OCI-LY3 (cell line): ENCODE results near the gene PPIL1.

Source experiments
- H2AFZ ChIP-seq: fragments of 200-600, 300-600 bp; shearing (Covaris generic); 2 replicates; pipeline ENCODE4 v1.6.0; 2014; ENCODE audit warnings: antibody characterized with exemption, low read depth, low read length
- H3K27ac ChIP-seq: fragments of 200-600, 300-600 bp; sonication (generic); 2 replicates; pipeline ENCODE4 v1.5.1; 2014; ENCODE audit warnings: mild to moderate bottlenecking, low read length, moderate library complexity, mixed read lengths
- H3K27me3 ChIP-seq: fragments of 200-600, 300-600 bp; sonication (generic); 2 replicates; pipeline ENCODE4 v1.6.1; 2014; ENCODE audit warnings: low read depth, low read length, mixed read lengths
- H3K36me3 ChIP-seq: fragments of 200-600, 300-600 bp; sonication (generic); replicated peaks from 2 replicates; pipeline ENCODE3; 2014; ENCODE audit warnings: low read depth, low read length, mixed read lengths
- H3K4me1 ChIP-seq: fragments of 300-600, 200-600 bp; sonication (generic); 2 replicates; pipeline ENCODE4 v1.6.1; 2014; ENCODE audit warnings: low read length, mixed read lengths
- H3K4me2 ChIP-seq: fragments of 200-600, 300-600 bp; sonication (generic); 2 replicates; pipeline ENCODE4 v1.6.1; 2014; ENCODE audit warnings: low read length, mixed read lengths
- H3K4me3 ChIP-seq: fragments of 300-600, 200-600 bp; sonication (generic); 2 replicates; pipeline ENCODE4 v1.5.1; 2014; ENCODE audit warnings: antibody characterized with exemption, mild to moderate bottlenecking, low read length, moderate library complexity
- H3K79me2 ChIP-seq: fragments of 300-600, 200-600 bp; shearing (Covaris generic); 2 replicates; pipeline ENCODE4 v1.6.1; 2014; ENCODE audit warnings: mild to moderate bottlenecking, low read length, mixed read lengths
- H3K9ac ChIP-seq: fragments of 300-600, 200-600 bp; shearing (Covaris generic); 2 replicates; pipeline ENCODE4 v1.6.0; 2014; ENCODE audit warnings: mild to moderate bottlenecking, low read length, moderate library complexity
- H3K9me3 ChIP-seq: fragments of 200-600, 300-600 bp; shearing (Covaris generic); 2 replicates; pipeline ENCODE4 v1.6.1; 2014; ENCODE audit warnings: low read length, mixed read lengths; ENCODE audit not compliant: insufficient read depth
- H4K20me1 ChIP-seq: fragments of 200-600, 300-600 bp; sonication (generic); 2 replicates; pipeline ENCODE4 v1.6.1; 2016; ENCODE audit warnings: low read length, mixed read lengths; ENCODE audit not compliant: insufficient read depth
- EZH2phosphoT487 ChIP-seq: fragments of 200-600 bp; shearing (Covaris generic); IDR thresholded peaks from 2 replicates; pipeline ENCODE4 v1.6.1; 2018; ENCODE audit warnings: antibody characterized with exemption, mixed run types, low read depth
- TF ChIP-seq, protein P1 (sequence below): fragments of 200-600, 300-600 bp; sonication (generic); IDR thresholded peaks from 2 replicates; pipeline ENCODE4 v1.5.1; 2014; ENCODE audit warnings: antibody characterized with exemption, low read length, low read depth

Gene PPIL1

DNA sequence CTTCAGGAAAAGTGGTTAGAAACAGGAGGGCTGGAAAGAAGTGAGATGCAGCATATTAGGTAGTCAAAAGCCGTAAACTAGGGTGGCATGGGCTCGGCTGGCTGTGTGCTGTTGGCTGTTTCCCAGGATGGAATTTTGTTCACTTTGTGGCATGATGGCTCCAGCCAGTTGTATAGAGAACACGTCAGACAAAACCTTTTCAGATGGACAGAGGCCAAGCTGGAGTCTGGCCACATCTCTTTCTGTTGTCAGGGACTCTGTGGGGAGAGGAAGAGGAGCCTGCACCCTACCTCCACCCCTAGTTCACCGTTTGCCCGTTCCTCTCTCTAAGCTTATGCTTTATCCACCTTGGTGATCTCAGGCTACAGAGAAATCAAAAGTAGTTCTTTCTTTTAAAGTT is 33.2 kb upstream of the PPIL1 start:
- Histone ChIP-seq H3K4me1 (no peaks in the 10 kb centered on the region), H3K4me3 (no peak overlapping the region), H3K27me3 (no peaks in the 10 kb centered on the region), H3K79me2 (no peaks in the 10 kb centered on the region), H3K27ac (no peak overlapping the region), H3K9ac (no peak overlapping the region), H3K9me3 (no peaks in the 10 kb centered on the region), H2AFZ (no peak overlapping the region), H4K20me1 (no peaks in the 10 kb centered on the region), H3K4me2 (no peak overlapping the region), H3K36me3 (peaks cover 13% of the 10 kb centered on the region)
- TF ChIP-seq, protein P1, sequence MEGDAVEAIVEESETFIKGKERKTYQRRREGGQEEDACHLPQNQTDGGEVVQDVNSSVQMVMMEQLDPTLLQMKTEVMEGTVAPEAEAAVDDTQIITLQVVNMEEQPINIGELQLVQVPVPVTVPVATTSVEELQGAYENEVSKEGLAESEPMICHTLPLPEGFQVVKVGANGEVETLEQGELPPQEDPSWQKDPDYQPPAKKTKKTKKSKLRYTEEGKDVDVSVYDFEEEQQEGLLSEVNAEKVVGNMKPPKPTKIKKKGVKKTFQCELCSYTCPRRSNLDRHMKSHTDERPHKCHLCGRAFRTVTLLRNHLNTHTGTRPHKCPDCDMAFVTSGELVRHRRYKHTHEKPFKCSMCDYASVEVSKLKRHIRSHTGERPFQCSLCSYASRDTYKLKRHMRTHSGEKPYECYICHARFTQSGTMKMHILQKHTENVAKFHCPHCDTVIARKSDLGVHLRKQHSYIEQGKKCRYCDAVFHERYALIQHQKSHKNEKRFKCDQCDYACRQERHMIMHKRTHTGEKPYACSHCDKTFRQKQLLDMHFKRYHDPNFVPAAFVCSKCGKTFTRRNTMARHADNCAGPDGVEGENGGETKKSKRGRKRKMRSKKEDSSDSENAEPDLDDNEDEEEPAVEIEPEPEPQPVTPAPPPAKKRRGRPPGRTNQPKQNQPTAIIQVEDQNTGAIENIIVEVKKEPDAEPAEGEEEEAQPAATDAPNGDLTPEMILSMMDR = no peak
- no peak for TF ChIP-seq EZH2phosphoT487

DNA sequence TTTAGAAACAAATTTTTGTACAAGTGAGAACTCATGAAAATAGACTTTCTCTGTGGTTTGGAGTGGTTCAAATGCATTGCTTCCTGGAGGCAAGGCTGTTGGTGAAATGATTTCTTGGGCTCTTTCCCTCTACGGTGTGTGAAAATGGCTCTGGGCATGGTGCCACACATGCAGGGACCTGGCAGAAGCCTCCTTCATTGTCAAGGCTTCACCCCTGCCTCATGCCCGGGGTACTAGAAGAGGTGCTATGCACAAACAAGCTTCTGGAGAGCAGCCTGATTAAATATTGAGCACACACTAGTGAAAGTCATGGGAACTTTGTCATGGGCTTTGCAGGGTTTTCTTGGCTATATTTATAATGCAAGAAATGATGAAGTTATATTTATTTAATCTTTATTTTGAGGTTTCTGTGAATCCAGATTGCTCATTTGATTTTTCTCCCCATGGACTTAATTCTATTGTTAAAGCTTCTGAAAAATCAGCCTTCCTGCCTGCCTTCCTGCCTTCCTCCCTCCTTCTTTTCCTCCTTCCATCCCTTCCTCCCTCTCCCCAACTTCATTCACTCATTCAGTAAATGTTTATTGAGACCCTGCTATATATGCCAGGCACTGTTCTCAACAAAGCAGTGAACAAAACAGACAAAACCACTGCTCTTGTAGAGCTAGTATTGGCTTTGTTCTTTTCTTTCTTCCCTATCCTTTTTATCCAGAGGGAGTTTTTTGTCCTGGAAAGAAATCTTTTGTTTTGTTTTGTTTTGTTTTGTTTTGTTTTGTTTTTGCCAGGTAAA is 32.1 kb upstream of the PPIL1 start:
- Histone ChIP-seq H2AFZ (no peak overlapping the region), H3K4me2 (no peak overlapping the region), H3K4me1 (no peaks in the 10 kb centered on the region), H3K36me3 (peaks cover 16% of the 10 kb centered on the region), H3K79me2 (no peaks in the 10 kb centered on the region), H3K4me3 (no peak overlapping the region), H3K27me3 (no peaks in the 10 kb centered on the region), H3K27ac (no peak overlapping the region), H3K9me3 (no peaks in the 10 kb centered on the region), H4K20me1 (no peaks in the 10 kb centered on the region), H3K9ac (no peak overlapping the region)
- no peak for TF ChIP-seq EZH2phosphoT487
- TF ChIP-seq, protein P1 = no peak

DNA sequence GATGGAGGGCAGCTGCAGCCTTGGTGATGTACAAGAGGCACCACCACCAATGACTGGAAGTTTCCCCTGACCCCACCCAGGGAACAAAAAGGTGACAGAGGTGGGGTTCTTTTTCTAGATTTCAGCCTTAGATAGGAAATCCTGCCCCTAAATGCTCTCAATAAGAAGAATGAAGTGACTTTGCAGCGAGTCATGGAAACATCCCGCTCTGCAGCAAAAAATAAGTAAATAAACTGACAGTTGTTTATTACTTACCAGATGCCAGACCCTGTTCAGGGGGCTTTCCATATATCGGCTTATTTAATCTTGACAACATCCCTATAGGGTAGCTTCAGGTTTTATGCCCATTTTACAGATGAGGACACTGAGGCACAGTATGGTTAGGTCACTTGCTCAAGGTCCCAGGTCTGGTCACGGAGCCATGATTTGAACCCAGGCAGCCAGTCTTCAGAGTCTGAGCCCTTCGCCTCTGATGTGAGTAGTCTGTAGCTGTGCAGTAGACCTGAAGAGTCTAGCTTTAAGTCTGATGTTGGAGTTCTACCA is 30.3 kb upstream of the PPIL1 start:
- H3K4me2 ChIP-seq = no peak overlapping the region
- H2AFZ ChIP-seq = no peak overlapping the region
- H3K27me3 ChIP-seq = no peaks in the 10 kb centered on the region
- no peaks in the 10 kb centered on the region for H3K9me3 ChIP-seq
- H3K4me1 ChIP-seq = no peaks in the 10 kb centered on the region
- TF ChIP-seq, protein P1 = no peak
- no peak for TF ChIP-seq EZH2phosphoT487
- no peaks in the 10 kb centered on the region for H4K20me1 ChIP-seq
- no peak overlapping the region for H3K4me3 ChIP-seq
- no peak overlapping the region for H3K27ac ChIP-seq
- H3K36me3 ChIP-seq = peaks cover 16% of the 10 kb centered on the region
- H3K9ac ChIP-seq = no peak overlapping the region
- H3K79me2 ChIP-seq = no peaks in the 10 kb centered on the region

DNA sequence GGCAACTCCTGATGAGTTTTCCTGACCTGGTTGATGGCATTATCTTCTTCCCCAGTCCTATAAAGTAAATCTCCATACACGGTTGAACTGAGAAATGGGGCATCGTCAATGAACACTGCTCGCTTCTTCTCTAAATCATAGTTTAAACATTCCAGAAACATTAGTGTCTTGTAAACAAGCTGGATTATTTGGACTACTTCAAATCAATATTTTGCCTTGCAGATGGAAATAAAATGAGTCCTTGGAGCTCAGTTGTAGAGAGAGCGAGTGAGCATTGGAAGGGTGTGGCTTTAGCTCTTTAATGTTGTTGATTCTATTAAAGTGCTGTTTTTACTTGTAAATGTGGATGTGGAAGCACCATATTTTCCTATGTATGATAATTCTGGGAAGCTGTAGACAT is 29.5 kb upstream of the PPIL1 start:
- Histone ChIP-seq H3K4me2 (no peak overlapping the region), H3K9ac (no peak overlapping the region), H3K27me3 (no peaks in the 10 kb centered on the region), H3K36me3 (peaks cover 16% of the 10 kb centered on the region), H3K79me2 (no peaks in the 10 kb centered on the region), H4K20me1 (no peaks in the 10 kb centered on the region), H3K4me3 (no peak overlapping the region), H3K27ac (no peak overlapping the region), H2AFZ (no peak overlapping the region), H3K4me1 (no peaks in the 10 kb centered on the region), H3K9me3 (no peaks in the 10 kb centered on the region)
- TF ChIP-seq, protein P1 = no peak
- TF ChIP-seq EZH2phosphoT487 = no peak
